NCI-H510A (cell line): ENCODE data around the gene RPL22.

Experiments
- DNase-seq: peaks from one replicate; lab custom pipeline; 2025; lab: John Stamatoyannopoulos, UW

Gene RPL22

GRCh38 chr1:6200188-6200809 lies 904 bp upstream of the RPL22 start:
- DNase-seq = peak; percentile 66

- DNase-seq = no peak
These were observed 623 bp downstream of the RPL22 start for GRCh38 chr1:6198646-6199297.

GRCh38 chr1:6197746-6198427 lies 1.5 kb downstream of the RPL22 start:
- no peak for DNase-seq

GRCh38 chr1:6191968-6192367 lies 7.4 kb downstream of the RPL22 start:
- no peak for DNase-seq

- no peak for DNase-seq
These were observed 10.9 kb downstream of the RPL22 start for GRCh38 chr1:6188466-6188865.

- no peak for DNase-seq
These were observed 13.6 kb downstream of the RPL22 start for GRCh38 chr1:6185635-6186382.

- DNase-seq = no peak
These were observed 14.2 kb downstream of the RPL22 start for GRCh38 chr1:6185151-6185550.

GRCh38 chr1:6184083-6184783 lies 15.2 kb downstream of the RPL22 start:
- no peak for DNase-seq

- DNase-seq = no peak
These were observed 15.8 kb downstream of the RPL22 start for GRCh38 chr1:6183520-6183989.

GRCh38 chr1:6181347-6181770 lies 18.0 kb downstream of the RPL22 start:
- no peak for DNase-seq

- no peak for DNase-seq
These were observed 18.6 kb downstream of the RPL22 start for GRCh38 chr1:6180707-6181311.

- no peak for DNase-seq
These were observed 19.1 kb downstream of the RPL22 start, which contains the start of gene CHD5 for GRCh38 chr1:6180268-6180706. TSS of gene CHD5 (minus strand) at chr1:6180321. CDS start at chr1:6180023, 298 bp downstream.

GRCh38 chr1:6179564-6180175 lies 19.7 kb downstream of the RPL22 start:
- DNase-seq = no peak

- DNase-seq = no peak
These were observed 20.4 kb downstream of the RPL22 start for GRCh38 chr1:6178751-6179563.

- DNase-seq = no peak
These were observed 21.6 kb downstream of the RPL22 start for GRCh38 chr1:6177681-6178380.

- DNase-seq = no peak
These were observed 22.6 kb downstream of the RPL22 start for GRCh38 chr1:6176779-6177178.

- no peak for DNase-seq
These were observed 24.0 kb downstream of the RPL22 start for GRCh38 chr1:6175411-6175828.

- DNase-seq = no peak
These were observed 24.6 kb downstream of the RPL22 start for GRCh38 chr1:6174621-6175410.
